ENCODE results near the gene PXT1. TPM values are rescaled to one million over a fixed set of nuclear protein-coding genes. Genes with fewer than 3 reads are reported as not detected.

PXT1 gene, protein sequence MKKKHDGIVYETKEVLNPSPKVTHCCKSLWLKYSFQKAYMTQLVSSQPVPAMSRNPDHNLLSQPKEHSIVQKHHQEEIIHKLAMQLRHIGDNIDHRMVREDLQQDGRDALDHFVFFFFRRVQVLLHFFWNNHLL
- total RNA-seq, result under 0.01 TPM in 1 of 2 replicates, not detected in the other

DNA sequence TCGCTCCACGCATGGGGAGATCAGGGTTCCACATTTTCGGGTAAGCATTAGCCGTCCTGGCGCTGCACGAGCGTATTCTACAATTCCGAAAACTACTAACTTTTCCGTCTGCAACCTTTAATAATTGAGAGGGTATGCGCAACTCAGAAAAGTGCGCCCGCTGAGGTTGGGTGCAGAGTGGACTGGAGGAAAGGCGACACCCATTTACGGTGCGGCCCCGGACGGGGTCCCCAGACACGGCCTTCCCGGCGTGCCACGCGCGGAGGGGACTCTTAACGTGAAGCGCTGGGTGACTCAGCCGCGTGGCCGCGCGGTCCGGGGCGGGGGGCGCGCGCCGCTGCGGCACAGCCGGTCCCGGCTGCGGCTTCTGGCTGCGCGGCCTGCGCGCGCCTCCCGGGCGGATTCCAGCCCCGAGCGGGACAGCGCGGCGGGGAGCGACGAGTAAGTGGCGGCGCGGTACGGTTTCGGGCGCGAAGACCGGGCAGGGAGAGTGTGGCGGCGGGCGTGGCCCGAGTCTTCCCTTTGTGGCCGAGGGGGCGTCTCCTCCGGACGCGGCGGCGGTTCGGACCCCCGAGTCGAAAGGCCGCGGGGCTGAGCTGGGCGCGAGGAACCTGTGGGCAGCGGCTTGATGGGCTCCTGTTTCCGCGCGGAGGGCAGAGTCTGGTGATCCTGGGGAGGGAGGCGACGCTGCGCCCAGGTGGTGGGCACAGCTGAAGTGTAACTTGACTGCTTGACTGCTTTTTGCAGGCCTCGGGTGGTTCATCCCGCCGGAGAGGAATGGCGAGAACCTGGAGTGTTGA lies at the start of gene PXT1, which contains the start of gene KCTD20:
PXT1 (minus strand) TSS at position 184 of the 800 bp plus-strand sequence. CDS start 16,772 bp downstream, outside the sequence.
KCTD20 (plus strand) TSS at position 330 of the 800 bp plus-strand sequence. CDS start 27,098 bp downstream, outside the sequence.

DNA sequence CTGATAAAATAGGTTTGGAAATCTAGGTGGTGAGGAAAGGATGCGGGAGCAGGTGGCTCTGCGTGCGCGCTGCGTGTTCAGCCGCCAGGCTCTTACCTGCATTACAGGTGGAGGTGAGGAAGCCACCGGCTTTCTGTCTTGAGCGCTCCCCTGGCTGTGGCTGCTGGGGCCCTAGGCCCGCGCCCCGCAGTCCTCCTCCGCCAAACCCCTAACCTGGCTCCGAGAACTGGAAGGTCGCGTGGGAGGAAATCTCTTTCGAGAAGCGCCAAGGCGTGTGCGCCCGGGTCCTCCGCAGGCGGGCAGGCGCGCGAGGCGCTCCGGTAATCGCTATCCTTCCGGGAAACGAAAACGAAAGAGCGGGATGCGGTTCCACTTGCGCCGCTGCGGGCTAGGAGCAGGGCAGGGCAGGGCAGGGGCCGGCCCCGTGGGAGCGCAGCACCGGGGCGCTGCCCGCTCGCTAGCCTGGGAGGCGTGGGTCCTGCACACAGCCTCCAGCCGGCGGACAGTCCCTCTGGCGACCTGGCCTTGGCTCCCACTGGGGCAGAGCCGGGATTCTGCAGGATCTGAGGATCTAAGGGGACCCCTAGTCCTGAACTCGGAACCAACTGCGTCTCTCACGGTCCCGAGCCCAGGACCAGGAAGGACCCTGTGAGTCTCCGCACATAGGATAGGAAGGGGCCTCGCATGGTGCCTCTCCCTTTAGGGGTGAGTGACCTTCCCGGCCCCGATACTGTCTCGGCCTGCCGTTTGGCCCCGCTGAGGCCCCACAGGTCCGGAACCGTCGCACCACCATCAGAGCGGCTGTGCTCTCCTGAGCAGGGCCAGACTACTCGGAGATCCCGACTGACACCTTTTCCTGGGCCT lies 55.0 kb downstream of the PXT1 start, which contains the start of gene ETV7:
ETV7 (minus strand) TSS at position 230 of the 864 bp plus-strand sequence; CDS start at position 102, 128 bp downstream.

Small RNA genes lying within 50 kb of the gene (small RNA-seq; reads per million reads assigned to genes)
- gene RN7SL502P, result not detected

Other genes with a start within 250 kb of the PXT1 start
- gene BRPF3, start 246.1 kb downstream of the PXT1 start, total RNA-seq, result 20.5 and 20.6 TPM in 2 replicates
- not detected in 2 replicates for gene PNPLA1, start 172.8 kb downstream of the PXT1 start, total RNA-seq
- not detected in 2 replicates for gene BNIP5, start 106.0 kb downstream of the PXT1 start, total RNA-seq
- gene ETV7, start 55.2 kb downstream of the PXT1 start, total RNA-seq, result 0.33 and 0.48 TPM in 2 replicates
- gene KCTD20, start 146 bp upstream of the PXT1 start, total RNA-seq, result 78.7 and 90.8 TPM in 2 replicates
- gene STK38, start 104.6 kb upstream of the PXT1 start, total RNA-seq, result 14.0 and 21.6 TPM in 2 replicates
- gene SRSF3, start 151.5 kb upstream of the PXT1 start, total RNA-seq, result 302 and 438 TPM in 2 replicates
- 196 and 290 TPM in 2 replicates for gene CDKN1A, start 235.9 kb upstream of the PXT1 start, total RNA-seq

Measured in vein endothelial cell (primary cell).